Raji (cell line): ENCODE results near the gene ARL2.
A peak's percentile ranks its signal among the peaks of the same experiment; 100 is the strongest.

Experiments
- POLR2A ChIP-seq: IDR thresholded peaks from 2 replicates; pipeline ENCODE4 v1.6.1; 2011; ENCODE audit warnings: low read depth, low read length, control low read depth; ENCODE audit not compliant: insufficient read depth

ARL2 gene

DNA sequence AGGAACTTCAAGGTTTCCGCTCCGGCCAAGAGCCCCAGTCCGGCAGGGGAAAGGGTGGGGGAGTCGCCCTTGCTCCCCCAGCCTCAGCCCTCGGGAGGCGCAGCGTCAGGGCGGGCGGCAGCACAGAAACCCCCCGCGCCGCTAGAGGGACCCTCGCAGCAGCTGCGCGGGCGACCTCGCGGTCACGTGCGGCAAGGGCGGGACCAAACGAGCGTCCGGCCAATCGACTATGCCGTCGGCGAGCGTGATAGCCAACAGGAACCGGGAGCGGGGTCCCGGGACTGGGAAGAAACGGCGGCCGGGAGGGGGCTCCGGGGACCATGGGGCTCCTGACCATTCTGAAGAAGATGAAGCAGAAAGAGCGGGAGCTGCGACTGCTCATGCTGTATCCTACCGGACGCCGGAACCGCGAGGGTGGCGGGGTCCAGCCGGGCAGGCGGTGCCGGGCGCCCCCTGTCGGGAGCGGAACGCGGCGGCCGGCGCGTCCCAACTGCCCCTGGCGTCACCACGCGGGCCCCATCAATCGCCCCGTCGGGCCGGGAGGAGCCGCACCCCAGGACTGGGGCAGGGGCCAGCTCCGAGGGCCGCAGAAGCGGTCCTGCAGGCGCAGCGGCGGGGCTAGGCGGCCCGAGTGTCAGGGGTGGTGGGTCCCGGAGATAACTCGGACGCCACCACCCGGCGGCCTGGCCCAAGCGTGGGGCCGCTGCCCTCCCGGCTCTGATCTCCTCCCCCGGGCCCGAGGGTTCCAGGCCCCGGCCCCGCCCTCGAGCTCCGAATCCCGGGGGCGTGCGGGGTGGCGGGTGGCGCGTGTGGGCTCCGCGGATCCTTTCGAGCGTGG is at the start of gene ARL2:
Gene ARL2, plus strand, starts transcription at position 273 of the 838 bp plus-strand sequence. Its CDS starts 48 bp downstream, at position 321.
- peak; percentile 45 for TF ChIP-seq POLR2A

DNA sequence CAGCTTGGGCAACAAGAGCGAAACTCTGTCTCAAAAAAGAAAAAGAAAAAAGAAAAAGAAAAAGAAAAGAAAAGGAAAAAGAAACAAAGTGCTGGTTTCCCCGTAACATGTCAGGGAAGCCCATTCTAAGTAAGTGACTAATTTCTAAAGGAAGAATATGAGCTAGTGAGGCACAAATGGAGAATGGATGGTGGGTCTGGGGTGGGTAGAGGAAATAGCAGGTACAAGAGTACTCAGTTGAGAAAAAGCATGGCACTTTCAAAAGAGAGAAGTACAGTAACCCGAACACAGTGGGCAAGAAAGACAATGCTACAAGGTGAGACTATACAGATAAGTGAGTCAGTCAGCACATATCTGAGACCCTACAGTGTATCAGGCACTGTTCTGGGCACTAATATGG is 46.6 kb upstream of the ARL2 start:
- TF ChIP-seq POLR2A: no peak

- no peak for TF ChIP-seq POLR2A
Observed at GRCh38 chr11:64969209-64969608, 44.8 kb upstream of the ARL2 start.

- no peak for TF ChIP-seq POLR2A
Observed at GRCh38 chr11:64970731-64971151, 43.2 kb upstream of the ARL2 start.

DNA sequence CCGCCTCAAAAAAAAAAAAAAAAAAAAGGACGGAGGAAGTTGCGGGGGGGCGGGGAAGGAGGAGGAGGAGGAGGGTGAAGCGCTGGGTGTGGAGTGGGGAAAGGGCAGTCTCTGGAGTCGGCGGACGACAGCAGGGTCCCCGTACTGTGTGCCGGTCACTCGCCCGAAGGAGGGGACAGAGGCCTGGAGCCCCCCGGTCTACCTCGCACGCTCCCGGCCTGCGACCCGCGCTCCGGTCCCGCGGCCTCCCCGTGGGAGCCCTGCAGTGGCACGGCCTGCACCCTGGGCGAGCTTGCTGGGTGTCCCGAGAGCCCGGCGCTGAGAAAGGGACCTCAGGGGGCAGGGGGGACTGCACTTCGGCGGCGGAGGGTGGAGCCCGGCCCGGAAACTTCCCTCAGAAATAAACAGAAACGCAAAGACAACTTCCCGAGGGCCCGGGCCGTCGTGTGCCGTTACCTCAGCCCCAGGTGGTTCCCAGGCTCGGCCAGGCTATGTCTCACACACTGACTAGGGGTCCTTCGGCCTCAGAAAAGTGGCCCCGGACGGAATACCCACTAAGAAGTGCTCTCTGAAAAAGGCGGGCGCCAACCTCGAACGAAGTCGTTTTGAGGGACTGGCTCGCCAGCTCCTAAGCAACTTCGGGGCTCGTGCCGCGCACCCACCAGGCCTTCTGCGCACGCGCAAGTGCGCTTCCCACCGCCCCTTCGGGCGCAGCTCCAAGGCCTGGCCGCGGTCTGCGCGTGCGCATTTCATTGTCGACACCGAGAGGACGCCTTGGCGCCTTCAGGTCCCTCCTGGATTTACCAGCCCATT is 42.3 kb upstream of the ARL2 start, which contains the start of gene MAJIN:
Gene MAJIN, minus strand, starts transcription at position 688 of the 813 bp plus-strand sequence. CDS start 12,703 bp downstream, outside the sequence.
- TF ChIP-seq POLR2A: no peak

- TF ChIP-seq POLR2A: no peak
Observed at GRCh38 chr11:64974124-64974523, 39.8 kb upstream of the ARL2 start.

GRCh38 chr11:64976651-64977050 is 37.3 kb upstream of the ARL2 start:
- TF ChIP-seq POLR2A: no peak

DNA sequence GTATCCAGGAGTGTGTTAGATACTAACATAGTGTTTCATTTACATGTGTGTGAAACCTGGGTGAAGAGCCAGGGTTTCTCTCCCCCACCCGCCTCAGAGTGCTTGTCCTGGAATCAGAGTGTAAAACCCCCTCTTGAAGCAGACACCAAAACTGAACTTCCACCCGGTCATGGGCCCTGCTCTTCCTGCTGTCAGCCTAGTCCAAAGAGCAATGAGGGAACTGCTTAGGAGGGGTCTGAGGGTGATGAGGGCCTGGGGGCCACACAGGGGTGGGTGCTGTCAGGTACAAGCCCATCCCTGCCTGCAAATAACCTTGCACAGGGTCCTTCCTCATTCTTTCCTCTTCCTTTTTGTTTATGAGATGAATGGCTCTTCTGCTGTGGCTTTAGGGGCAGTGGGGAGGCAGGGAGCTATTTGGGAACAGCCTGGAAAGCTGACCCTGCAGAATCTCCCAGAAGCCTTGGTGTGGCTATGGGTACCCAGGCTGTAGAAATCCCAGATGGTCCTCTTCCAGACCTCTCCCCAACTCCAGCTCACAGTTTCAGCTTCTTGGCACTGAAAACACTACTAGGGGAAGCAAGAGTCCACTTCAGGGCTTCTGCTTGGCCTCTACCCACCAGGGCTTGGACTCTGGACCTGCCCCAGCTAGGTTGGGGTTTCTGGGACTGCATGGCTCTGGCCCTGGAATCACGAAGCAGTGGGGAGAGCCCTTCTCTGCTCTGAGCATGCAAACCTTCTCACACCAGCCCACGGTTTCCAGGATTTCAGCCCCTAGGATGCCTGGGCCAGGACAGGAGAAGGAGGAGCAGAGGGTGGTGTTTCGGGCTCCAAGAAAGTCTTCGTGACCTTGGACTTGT is 25.7 kb upstream of the ARL2 start:
- TF ChIP-seq POLR2A: no peak

- no peak for TF ChIP-seq POLR2A
Observed at GRCh38 chr11:64989416-64989815, 24.5 kb upstream of the ARL2 start.

DNA sequence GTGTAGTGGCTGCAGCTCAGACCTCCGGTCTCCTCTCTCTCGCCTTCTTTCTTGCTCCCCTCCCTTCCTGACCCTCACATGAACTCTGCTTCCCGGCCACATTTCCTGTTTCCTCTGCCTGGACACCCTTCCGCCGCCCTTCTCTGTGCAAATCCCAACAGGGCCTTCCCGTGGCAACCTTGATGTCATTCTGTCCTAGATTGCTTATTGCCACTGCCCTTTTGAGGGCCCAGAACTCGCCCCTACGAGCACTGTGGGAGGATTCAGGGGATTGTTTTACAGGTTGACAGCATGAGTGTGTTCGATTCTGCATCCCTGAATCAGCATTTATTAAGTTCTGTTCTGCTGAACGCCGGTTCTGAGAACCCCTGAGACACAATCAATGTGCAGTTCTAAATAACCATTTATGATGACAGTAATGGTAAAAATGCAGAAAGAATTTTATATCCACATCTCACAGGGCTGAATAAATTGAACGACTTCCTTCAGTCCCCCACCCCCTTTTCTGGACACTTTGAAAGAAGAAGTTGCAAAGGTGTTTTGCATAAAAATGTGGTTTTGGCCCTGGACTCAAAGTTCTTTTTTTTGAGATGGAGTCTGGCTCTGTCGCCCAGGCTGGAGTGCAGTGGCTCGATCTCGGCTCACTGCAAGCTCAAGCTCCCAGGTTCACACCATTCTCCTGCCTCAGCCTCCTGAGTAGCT is 23.6 kb upstream of the ARL2 start:
- TF ChIP-seq POLR2A: no peak

- no peak for TF ChIP-seq POLR2A
Observed at GRCh38 chr11:64994318-64994717, 19.6 kb upstream of the ARL2 start.

GRCh38 chr11:64996327-64996709 is 17.6 kb upstream of the ARL2 start:
- TF ChIP-seq POLR2A: no peak

GRCh38 chr11:64996710-64997380 is 17.1 kb upstream of the ARL2 start, which contains the start of gene BATF2:
Gene BATF2, minus strand, starts transcription at chr11:64996971. Its CDS starts 57 bp downstream, at chr11:64996914.
- TF ChIP-seq POLR2A: no peak

DNA sequence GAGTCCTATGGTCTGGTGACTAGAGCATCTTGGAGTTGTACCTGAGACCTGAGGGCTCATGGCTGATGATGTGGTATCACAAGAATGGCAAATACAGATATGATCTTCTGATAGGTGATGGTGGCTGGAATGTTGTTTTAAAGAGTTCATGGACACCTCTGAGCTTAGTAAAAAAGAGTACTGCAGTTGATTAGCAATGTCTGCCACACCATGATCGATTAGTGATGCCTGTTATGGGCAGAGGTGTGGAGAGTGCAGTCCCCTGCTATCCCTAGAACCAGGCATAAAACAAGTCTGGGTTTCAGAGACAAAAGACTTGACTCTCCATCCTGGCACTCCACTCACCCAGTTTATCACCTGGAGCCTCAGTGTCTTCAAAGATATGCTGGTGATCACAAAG is 15.8 kb upstream of the ARL2 start:
- no peak for TF ChIP-seq POLR2A
